ENCODE measurements around the gene EXOSC7. TPM values are rescaled to one million over a fixed set of nuclear protein-coding genes. Genes with fewer than 3 reads are reported as not detected.
A peak's percentile ranks its signal among the peaks of the same experiment; 100 is the strongest.

Gene EXOSC7
- total and polyA plus RNA-seq, 9 of the 15 experiments (the other 6 are each of a cell fraction or from before 2014, with no cell fraction given): 88.5 to 237 (median 112) TPM

DNA sequence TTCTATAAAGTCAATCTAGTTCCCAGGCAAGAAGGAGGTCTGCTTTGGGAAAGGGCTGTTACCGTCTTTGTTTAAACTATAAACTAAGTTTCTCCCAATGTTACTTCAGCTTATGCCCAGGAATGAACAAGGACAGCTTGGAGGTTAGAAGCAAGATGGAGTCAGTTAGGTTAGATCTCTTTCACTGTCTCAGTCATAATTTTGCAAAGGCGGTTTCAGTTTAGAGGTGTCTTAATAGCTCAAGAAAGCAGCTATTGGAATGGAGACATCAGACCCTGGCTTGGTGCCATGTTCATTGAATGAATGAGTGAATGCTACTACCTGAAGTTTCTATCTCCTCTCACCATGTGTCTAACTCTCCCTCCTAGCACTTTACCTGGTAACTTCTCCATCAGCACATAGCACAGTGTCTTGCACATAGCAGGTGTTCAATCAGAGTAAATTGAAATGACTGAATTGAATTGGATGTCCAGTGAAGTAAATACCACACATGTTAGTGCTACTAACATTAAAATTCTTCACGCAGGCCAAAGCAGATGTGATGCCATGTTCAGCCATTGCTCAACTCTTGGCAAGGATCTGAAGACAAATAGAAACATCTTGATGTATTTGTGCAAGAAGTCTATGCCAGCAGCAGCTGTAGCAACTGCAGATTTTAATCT, 78.3 kb downstream of the EXOSC7 start (continued):
- TF ChIP-seq, protein P1, sequence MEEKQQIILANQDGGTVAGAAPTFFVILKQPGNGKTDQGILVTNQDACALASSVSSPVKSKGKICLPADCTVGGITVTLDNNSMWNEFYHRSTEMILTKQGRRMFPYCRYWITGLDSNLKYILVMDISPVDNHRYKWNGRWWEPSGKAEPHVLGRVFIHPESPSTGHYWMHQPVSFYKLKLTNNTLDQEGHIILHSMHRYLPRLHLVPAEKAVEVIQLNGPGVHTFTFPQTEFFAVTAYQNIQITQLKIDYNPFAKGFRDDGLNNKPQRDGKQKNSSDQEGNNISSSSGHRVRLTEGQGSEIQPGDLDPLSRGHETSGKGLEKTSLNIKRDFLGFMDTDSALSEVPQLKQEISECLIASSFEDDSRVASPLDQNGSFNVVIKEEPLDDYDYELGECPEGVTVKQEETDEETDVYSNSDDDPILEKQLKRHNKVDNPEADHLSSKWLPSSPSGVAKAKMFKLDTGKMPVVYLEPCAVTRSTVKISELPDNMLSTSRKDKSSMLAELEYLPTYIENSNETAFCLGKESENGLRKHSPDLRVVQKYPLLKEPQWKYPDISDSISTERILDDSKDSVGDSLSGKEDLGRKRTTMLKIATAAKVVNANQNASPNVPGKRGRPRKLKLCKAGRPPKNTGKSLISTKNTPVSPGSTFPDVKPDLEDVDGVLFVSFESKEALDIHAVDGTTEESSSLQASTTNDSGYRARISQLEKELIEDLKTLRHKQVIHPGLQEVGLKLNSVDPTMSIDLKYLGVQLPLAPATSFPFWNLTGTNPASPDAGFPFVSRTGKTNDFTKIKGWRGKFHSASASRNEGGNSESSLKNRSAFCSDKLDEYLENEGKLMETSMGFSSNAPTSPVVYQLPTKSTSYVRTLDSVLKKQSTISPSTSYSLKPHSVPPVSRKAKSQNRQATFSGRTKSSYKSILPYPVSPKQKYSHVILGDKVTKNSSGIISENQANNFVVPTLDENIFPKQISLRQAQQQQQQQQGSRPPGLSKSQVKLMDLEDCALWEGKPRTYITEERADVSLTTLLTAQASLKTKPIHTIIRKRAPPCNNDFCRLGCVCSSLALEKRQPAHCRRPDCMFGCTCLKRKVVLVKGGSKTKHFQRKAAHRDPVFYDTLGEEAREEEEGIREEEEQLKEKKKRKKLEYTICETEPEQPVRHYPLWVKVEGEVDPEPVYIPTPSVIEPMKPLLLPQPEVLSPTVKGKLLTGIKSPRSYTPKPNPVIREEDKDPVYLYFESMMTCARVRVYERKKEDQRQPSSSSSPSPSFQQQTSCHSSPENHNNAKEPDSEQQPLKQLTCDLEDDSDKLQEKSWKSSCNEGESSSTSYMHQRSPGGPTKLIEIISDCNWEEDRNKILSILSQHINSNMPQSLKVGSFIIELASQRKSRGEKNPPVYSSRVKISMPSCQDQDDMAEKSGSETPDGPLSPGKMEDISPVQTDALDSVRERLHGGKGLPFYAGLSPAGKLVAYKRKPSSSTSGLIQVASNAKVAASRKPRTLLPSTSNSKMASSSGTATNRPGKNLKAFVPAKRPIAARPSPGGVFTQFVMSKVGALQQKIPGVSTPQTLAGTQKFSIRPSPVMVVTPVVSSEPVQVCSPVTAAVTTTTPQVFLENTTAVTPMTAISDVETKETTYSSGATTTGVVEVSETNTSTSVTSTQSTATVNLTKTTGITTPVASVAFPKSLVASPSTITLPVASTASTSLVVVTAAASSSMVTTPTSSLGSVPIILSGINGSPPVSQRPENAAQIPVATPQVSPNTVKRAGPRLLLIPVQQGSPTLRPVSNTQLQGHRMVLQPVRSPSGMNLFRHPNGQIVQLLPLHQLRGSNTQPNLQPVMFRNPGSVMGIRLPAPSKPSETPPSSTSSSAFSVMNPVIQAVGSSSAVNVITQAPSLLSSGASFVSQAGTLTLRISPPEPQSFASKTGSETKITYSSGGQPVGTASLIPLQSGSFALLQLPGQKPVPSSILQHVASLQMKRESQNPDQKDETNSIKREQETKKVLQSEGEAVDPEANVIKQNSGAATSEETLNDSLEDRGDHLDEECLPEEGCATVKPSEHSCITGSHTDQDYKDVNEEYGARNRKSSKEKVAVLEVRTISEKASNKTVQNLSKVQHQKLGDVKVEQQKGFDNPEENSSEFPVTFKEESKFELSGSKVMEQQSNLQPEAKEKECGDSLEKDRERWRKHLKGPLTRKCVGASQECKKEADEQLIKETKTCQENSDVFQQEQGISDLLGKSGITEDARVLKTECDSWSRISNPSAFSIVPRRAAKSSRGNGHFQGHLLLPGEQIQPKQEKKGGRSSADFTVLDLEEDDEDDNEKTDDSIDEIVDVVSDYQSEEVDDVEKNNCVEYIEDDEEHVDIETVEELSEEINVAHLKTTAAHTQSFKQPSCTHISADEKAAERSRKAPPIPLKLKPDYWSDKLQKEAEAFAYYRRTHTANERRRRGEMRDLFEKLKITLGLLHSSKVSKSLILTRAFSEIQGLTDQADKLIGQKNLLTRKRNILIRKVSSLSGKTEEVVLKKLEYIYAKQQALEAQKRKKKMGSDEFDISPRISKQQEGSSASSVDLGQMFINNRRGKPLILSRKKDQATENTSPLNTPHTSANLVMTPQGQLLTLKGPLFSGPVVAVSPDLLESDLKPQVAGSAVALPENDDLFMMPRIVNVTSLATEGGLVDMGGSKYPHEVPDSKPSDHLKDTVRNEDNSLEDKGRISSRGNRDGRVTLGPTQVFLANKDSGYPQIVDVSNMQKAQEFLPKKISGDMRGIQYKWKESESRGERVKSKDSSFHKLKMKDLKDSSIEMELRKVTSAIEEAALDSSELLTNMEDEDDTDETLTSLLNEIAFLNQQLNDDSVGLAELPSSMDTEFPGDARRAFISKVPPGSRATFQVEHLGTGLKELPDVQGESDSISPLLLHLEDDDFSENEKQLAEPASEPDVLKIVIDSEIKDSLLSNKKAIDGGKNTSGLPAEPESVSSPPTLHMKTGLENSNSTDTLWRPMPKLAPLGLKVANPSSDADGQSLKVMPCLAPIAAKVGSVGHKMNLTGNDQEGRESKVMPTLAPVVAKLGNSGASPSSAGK (IDR thresholded peaks at IDR 0.05): no peak
- TF ChIP-seq ZNF76 (CRISPR knock-in tag; IDR thresholded peaks at IDR 0.05; ENCODE audit: borderline replicate concordance) (peak; percentile 98), PHF20 (IDR thresholded peaks at IDR 0.05; ENCODE audit: partially characterized antibody) (no peak), ATF7 (IDR thresholded peaks at IDR 0.05) (no peak), STAT5A (IDR thresholded peaks at IDR 0.05; ENCODE audit: borderline replicate concordance, low read length) (no peak), MYBL2 (IDR thresholded peaks at IDR 0.05; ENCODE audit: low read depth) (no peak), MYBL2 (CRISPR knock-in tag; IDR thresholded peaks at IDR 0.05; ENCODE audit: borderline replicate concordance) (no peak), ZNF121 (CRISPR knock-in tag; conservative IDR thresholded peaks at IDR 0.05) (no peak)
- TF ChIP-seq, protein P2, sequence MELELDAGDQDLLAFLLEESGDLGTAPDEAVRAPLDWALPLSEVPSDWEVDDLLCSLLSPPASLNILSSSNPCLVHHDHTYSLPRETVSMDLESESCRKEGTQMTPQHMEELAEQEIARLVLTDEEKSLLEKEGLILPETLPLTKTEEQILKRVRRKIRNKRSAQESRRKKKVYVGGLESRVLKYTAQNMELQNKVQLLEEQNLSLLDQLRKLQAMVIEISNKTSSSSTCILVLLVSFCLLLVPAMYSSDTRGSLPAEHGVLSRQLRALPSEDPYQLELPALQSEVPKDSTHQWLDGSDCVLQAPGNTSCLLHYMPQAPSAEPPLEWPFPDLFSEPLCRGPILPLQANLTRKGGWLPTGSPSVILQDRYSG (tag; conservative IDR thresholded peaks at IDR 0.05; ENCODE audit: low read depth): peak; percentile 99
- TF ChIP-seq, protein P3, sequence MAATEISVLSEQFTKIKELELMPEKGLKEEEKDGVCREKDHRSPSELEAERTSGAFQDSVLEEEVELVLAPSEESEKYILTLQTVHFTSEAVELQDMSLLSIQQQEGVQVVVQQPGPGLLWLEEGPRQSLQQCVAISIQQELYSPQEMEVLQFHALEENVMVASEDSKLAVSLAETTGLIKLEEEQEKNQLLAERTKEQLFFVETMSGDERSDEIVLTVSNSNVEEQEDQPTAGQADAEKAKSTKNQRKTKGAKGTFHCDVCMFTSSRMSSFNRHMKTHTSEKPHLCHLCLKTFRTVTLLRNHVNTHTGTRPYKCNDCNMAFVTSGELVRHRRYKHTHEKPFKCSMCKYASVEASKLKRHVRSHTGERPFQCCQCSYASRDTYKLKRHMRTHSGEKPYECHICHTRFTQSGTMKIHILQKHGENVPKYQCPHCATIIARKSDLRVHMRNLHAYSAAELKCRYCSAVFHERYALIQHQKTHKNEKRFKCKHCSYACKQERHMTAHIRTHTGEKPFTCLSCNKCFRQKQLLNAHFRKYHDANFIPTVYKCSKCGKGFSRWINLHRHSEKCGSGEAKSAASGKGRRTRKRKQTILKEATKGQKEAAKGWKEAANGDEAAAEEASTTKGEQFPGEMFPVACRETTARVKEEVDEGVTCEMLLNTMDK (IDR thresholded peaks at IDR 0.05; ENCODE audit: borderline replicate concordance, insufficient read depth, low read depth, low read length, poor library complexity, severe bottlenecking): no peak
- TF ChIP-seq, protein P4, sequence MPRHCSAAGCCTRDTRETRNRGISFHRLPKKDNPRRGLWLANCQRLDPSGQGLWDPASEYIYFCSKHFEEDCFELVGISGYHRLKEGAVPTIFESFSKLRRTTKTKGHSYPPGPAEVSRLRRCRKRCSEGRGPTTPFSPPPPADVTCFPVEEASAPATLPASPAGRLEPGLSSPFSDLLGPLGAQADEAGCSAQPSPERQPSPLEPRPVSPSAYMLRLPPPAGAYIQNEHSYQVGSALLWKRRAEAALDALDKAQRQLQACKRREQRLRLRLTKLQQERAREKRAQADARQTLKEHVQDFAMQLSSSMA (CRISPR knock-in tag; IDR thresholded peaks at IDR 0.05): no peak
- TF ChIP-seq, protein P5, sequence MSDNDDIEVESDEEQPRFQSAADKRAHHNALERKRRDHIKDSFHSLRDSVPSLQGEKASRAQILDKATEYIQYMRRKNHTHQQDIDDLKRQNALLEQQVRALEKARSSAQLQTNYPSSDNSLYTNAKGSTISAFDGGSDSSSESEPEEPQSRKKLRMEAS (CRISPR knock-in tag; IDR thresholded peaks at IDR 0.05): no peak

Measured in K562 (cell line).